Endothelial cell of umbilical vein (primary cell): Measurements from ENCODE around the gene COMP. TPM values are rescaled to one million over a fixed set of nuclear protein-coding genes. Genes with fewer than 3 reads are reported as not detected.

Experiments used
- BruUV-seq: library from RNA; stranded (reverse); fragments of 400-500 nt; replicated peaks from 2 replicates; lab custom pipeline; 2021; lab: Mats Ljungman, UMichigan
- CTCF ChIA-PET: fragments of 300-600, 350-600 bp; sonication (Branson Sonifier 250); formaldehyde crosslinking; loops from one replicate; lab custom pipeline; 2021; ENCODE audit warnings: antibody characterized with exemption, inconsistent platforms; lab: Charles Lee
- POLR2A ChIA-PET: fragments of 300-600, 350-600 bp; sonication (Branson Sonifier 250); formaldehyde crosslinking; loops from one replicate; lab custom pipeline; 2021; ENCODE audit warnings: antibody characterized with exemption, inconsistent platforms; lab: Charles Lee
- DNase-seq: peaks from one replicate; pipeline ENCODE4 v3.0.0-alpha.2; 2011; ENCODE audit warnings: low read depth, low spot score
- FAIRE-seq: peaks from 2 replicates; lab custom pipeline; 2011; peaks lifted over from hg19 to GRCh38; lab: Jason Lieb, UNC
- H2AFZ ChIP-seq: 2 replicates; pipeline ENCODE4 v1.6.0; 2012; ENCODE audit warnings: low read depth, low read length, control low read depth, inconsistent platforms
- H3K27ac ChIP-seq: 2 replicates; pipeline ENCODE4 v1.5.1; 2011; ENCODE audit warnings: low read depth, mild to moderate bottlenecking, control low read depth, low read length, moderate library complexity; ENCODE audit not compliant: insufficient read depth
- H3K27me3 ChIP-seq, 2 experiments: 2 replicates each; pipeline versions ENCODE4 v1.6.0 to v1.6.1; 2011; ENCODE audit warnings: low read length in 2 of 2, mixed read lengths in 1 of 2; ENCODE audit not compliant: control insufficient read depth in 2 of 2, insufficient read depth in 2 of 2
- H3K36me3 ChIP-seq, 2 experiments: 2 replicates in 1 of 2; 3 replicates in 1 of 2; pipeline ENCODE4 v1.5.1; 2011; ENCODE audit warnings: low read length in 2 of 2, mild to moderate bottlenecking in 1 of 2, moderate library complexity in 1 of 2; ENCODE audit not compliant: control insufficient read depth in 2 of 2, insufficient read depth in 2 of 2; ENCODE audit errors: extremely low read depth in 1 of 2
- H3K4me1 ChIP-seq: 3 replicates; pipeline ENCODE4 v1.5.1; 2011; ENCODE audit warnings: mild to moderate bottlenecking, low read length; ENCODE audit not compliant: control insufficient read depth, insufficient read depth; ENCODE audit errors: extremely low read depth
- H3K4me2 ChIP-seq: 2 replicates; pipeline ENCODE4 v1.6.1; 2011; ENCODE audit warnings: low read length, control low read depth, mixed read lengths; ENCODE audit not compliant: insufficient read depth
- H3K4me3 ChIP-seq, 3 experiments: fragments of 200-600 bp in 1 of 3; sonication (generic), shearing (Covaris generic) in 1 of 3; replicated peaks in 1 of 3; 2 replicates each; pipeline ENCODE4 v1.5.1; 2011 to 2016; ENCODE audit warnings: control low read depth in 3 of 3, low read length in 3 of 3, mild to moderate bottlenecking in 2 of 3, inconsistent platforms in 1 of 3, low read depth in 1 of 3, moderate library complexity in 1 of 3; ENCODE audit not compliant: insufficient read depth in 1 of 3
- H3K79me2 ChIP-seq: 2 replicates; pipeline ENCODE4 v1.6.0; 2012; ENCODE audit warnings: low read length, inconsistent platforms; ENCODE audit not compliant: control insufficient read depth, insufficient read depth
- H3K9ac ChIP-seq: replicated peaks from 2 replicates; pipeline ENCODE3; 2011; ENCODE audit warnings: low read length, control low read depth; ENCODE audit not compliant: insufficient read depth; ENCODE audit errors: extremely low read depth
- H3K9me1 ChIP-seq: replicated peaks from 3 replicates; pipeline ENCODE4 v1.6.0; 2011; ENCODE audit warnings: mild to moderate bottlenecking, low read length; ENCODE audit not compliant: control insufficient read depth, insufficient read depth; ENCODE audit errors: extremely low read depth
- H3K9me3 ChIP-seq: replicated peaks from 2 replicates; pipeline ENCODE4 v1.5.1; 2012; ENCODE audit warnings: low read length, inconsistent platforms; ENCODE audit not compliant: control insufficient read depth, insufficient read depth
- H4K20me1 ChIP-seq: replicated peaks from 2 replicates; pipeline ENCODE3; 2011; ENCODE audit warnings: mild to moderate bottlenecking, low read length; ENCODE audit not compliant: control insufficient read depth, insufficient read depth; ENCODE audit errors: extremely low read depth
- EZH2 ChIP-seq: IDR thresholded peaks from 2 replicates; pipeline ENCODE4 v1.6.1; 2012; ENCODE audit warnings: borderline replicate concordance, low read depth, mild to moderate bottlenecking, moderate library complexity, low read length, inconsistent platforms; ENCODE audit not compliant: severe bottlenecking
- FOS ChIP-seq: IDR thresholded peaks from 2 replicates; pipeline ENCODE4 v1.6.1; 2011; ENCODE audit warnings: mild to moderate bottlenecking, low read length, moderate library complexity, borderline replicate concordance; ENCODE audit not compliant: insufficient read depth
- GATA2 ChIP-seq: IDR thresholded peaks from 2 replicates; pipeline ENCODE4 v1.7.0; 2011; ENCODE audit warnings: low read depth, mild to moderate bottlenecking, moderate library complexity, mixed read lengths, low read length; ENCODE audit not compliant: insufficient read length, insufficient read depth
- JUN ChIP-seq: IDR thresholded peaks from 2 replicates; pipeline ENCODE4 v1.6.1; 2011; ENCODE audit warnings: borderline replicate concordance, low read depth; ENCODE audit not compliant: insufficient read length, insufficient read depth
- MYC ChIP-seq: IDR thresholded peaks from one replicate; pipeline ENCODE4 v1.6.1; 2011; ENCODE audit warnings: mild to moderate bottlenecking, low read depth, low read length
- POLR2A ChIP-seq: IDR thresholded peaks from 2 replicates; pipeline ENCODE4 v1.6.1; 2012; ENCODE audit warnings: low read depth, mild to moderate bottlenecking, control low read depth, low read length
- POLR2AphosphoS5 ChIP-seq: IDR thresholded peaks from 2 replicates; pipeline ENCODE4 v1.6.1; 2012; ENCODE audit warnings: low read depth, mild to moderate bottlenecking, control low read depth, low read length, moderate library complexity; ENCODE audit not compliant: insufficient read depth
- dilution Hi-C: fragments of 300-500 bp; cut with MboI; formaldehyde crosslinking; loops from one replicate; pipeline ENCODE4 v1.15.0; 2019; ENCODE audit warnings: low sequenced_read_pairs; ENCODE audit not compliant: extremely low pct_ligation_motif_present
- intact Hi-C: fragments of 100-400 bp; cut with micrococcal nuclease; formaldehyde crosslinking; loops from one replicate; pipeline ENCODE4 v1.10.0; 2022
- polyA plus RNA-seq, 4 experiments: library from polyadenylated mRNA; depleted of rRNA in 3 of 4; stranded (reverse) in 3 of 4; unstranded in 1 of 4; fragments of >200 nt; gene quantifications; 2 replicates each; pipeline versions ENCODE4 v1.2.1 to v1.2.3, GENCODE V29; 2011 to 2012; ENCODE audit warnings: missing spikeins in 1 of 4
- total RNA-seq: library from RNA; stranded (reverse); gene quantifications from 2 replicates; pipeline ENCODE4 v1.2.3, GENCODE V29; 2021
- TF ChIP-seq, protein P1 (sequence below): IDR thresholded peaks from 2 replicates; pipeline ENCODE4 v1.6.1; 2011; ENCODE audit not compliant: insufficient read depth, insufficient read length
- TF ChIP-seq, protein P2 (sequence below), 2 donors: IDR thresholded peaks; 1 replicate in 1 of 2; 2 replicates in 1 of 2; pipeline ENCODE4 v1.5.1; 2011; ENCODE audit warnings: low read length in 2 of 2, mild to moderate bottlenecking in 2 of 2, moderate library complexity in 2 of 2, control low read depth in 1 of 2, inconsistent platforms in 1 of 2, low read depth in 1 of 2; ENCODE audit not compliant: insufficient read depth in 1 of 2; ENCODE audit errors: extremely low read depth in 1 of 2

The COMP gene
- total and polyA plus RNA-seq, 2 donors (not counting 3 experiments of a cell fraction or from before 2014, with no cell fraction given), result not detected

DNA sequence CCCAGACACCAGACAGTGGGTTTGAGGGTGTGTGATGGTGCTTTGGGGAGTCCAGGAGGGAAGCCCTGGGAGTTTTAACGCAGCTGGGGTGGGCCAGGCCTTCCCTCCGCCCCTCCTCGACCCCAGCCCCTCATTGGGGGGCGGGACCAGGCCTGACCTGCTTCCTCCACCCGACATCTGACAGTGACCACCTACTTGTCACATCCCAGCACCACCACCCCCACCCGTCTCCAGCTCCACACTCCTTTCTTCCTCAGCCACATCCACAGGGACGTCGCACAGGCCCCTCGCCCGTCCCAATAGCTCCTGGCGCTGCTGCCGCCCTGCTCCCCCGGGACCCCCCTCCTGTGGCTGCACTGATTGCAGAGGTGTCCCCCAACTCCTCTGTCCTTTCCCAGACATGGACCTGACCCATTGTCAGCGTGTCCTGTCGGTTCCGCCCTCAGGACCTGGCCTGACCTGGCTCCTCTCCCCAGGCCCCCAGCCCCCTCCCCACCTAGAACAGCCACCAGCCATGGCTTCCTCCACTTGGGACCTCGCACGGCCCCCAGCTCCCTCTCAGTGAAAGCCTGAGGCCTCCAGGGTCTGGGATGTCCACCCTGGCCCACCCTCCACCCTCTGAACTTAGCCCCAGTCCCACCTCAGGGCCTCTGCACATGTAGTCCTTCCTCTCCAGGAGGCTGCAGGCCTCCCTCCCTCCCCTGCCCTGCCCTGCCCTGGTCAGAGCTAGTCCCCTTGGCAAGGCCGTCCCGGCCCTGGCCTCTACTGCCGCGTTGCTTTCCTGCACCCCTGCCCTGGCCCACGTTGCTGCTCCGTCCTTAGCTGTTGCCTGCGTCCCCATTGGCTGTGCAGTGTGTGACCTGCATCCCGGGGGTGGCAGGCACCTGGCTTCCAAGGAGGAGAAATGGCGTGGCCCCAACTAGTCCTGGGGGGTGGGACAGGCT is 30.4 kb downstream of the COMP start:
- no TSS peak for BruUV-seq
- ChIA-PET CTCF (no interaction called here), POLR2A (no interaction called here)
- no peaks in the 10 kb centered on the region for H3K79me2 ChIP-seq
- no peak overlapping the region for H3K27ac ChIP-seq
- H3K9me1 ChIP-seq, result no peaks in the 10 kb centered on the region
- no peaks in the 10 kb centered on the region for H3K4me1 ChIP-seq
- DNase-seq, result no peak
- no peak overlapping the region for H3K4me3 ChIP-seq
- no peaks in the 10 kb centered on the region for H3K36me3 ChIP-seq
- H3K9ac ChIP-seq, result no peak overlapping the region
- intact Hi-C loops, result no loop called here
- no peaks in the 10 kb centered on the region for H4K20me1 ChIP-seq
- H2AFZ ChIP-seq, result no peak overlapping the region
- no peaks in the 10 kb centered on the region for H3K9me3 ChIP-seq
- FAIRE-seq, result no peak
- H3K27me3 ChIP-seq, result no peaks in the 10 kb centered on the region
- H3K4me2 ChIP-seq, result no peak overlapping the region
- TF ChIP-seq POLR2A (no peak), EZH2 (no peak), POLR2AphosphoS5 (no peak), GATA2 (no peak), JUN (no peak), MYC (no peak), FOS (no peak)
- TF ChIP-seq, protein P1, sequence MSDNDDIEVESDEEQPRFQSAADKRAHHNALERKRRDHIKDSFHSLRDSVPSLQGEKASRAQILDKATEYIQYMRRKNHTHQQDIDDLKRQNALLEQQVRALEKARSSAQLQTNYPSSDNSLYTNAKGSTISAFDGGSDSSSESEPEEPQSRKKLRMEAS, result no peak
- TF ChIP-seq, protein P2, sequence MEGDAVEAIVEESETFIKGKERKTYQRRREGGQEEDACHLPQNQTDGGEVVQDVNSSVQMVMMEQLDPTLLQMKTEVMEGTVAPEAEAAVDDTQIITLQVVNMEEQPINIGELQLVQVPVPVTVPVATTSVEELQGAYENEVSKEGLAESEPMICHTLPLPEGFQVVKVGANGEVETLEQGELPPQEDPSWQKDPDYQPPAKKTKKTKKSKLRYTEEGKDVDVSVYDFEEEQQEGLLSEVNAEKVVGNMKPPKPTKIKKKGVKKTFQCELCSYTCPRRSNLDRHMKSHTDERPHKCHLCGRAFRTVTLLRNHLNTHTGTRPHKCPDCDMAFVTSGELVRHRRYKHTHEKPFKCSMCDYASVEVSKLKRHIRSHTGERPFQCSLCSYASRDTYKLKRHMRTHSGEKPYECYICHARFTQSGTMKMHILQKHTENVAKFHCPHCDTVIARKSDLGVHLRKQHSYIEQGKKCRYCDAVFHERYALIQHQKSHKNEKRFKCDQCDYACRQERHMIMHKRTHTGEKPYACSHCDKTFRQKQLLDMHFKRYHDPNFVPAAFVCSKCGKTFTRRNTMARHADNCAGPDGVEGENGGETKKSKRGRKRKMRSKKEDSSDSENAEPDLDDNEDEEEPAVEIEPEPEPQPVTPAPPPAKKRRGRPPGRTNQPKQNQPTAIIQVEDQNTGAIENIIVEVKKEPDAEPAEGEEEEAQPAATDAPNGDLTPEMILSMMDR (IDR thresholded peaks at IDR 0.05; ENCODE audit: extremely low read depth in 1 of 2, insufficient read depth in 1 of 2, low read depth in 1 of 2, low read length in 2 of 2), result no peak
- dilution Hi-C loops, result no loop called here
